GM20431 (cell line): Measurements from ENCODE around the gene SOX6.
"Not testable (repeated sequence)": the region's sequence is repeated elsewhere in the genome, so short reads cannot be mapped to it uniquely, and the experiment has no call there.

Source experiments
- in situ Hi-C: fragments of 300-500 bp; cut with MseI, MboI; formaldehyde crosslinking; loops from one replicate; pipeline ENCODE4 v1.15.0; 2020; ENCODE audit warnings: low sequenced_read_pairs; ENCODE audit not compliant: unreplicated experiment

SOX6 gene

GRCh38 chr11:16167706-16168487 is 188.4 kb downstream of the SOX6 start:
- in situ Hi-C loops, result no loop called here

- in situ Hi-C loops, result no loop called here
Observed at GRCh38 chr11:16166571-16166970, 189.8 kb downstream of the SOX6 start.

GRCh38 chr11:16160146-16160545 is 196.2 kb downstream of the SOX6 start:
- in situ Hi-C loops, result no loop called here

DNA sequence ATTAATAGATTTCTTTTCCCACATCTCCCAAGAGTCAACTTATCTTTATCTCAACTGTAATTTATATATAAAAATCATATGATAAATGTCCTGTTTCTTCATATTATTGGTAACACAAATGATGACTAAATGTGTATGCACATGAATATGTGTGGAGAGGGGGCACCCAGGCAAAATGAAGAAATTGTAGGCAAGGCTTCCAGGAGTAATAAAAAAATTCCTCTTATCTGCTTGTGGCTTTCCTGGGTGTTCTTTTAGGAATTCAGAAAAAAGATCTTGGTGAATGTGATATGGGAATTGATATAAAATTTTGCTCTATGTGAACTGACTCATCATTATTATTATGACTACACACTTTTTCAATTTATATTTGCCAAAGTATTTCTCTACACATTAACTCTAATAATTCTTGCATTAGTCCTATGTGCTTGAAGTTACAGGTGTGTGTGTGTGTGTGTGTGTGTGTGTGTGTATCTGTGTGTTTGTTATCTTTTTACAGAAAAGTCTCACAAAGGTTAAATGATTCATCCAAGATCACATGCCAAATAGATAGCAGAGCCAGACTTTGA is 197.8 kb downstream of the SOX6 start:
- in situ Hi-C loops, result no loop called here

DNA sequence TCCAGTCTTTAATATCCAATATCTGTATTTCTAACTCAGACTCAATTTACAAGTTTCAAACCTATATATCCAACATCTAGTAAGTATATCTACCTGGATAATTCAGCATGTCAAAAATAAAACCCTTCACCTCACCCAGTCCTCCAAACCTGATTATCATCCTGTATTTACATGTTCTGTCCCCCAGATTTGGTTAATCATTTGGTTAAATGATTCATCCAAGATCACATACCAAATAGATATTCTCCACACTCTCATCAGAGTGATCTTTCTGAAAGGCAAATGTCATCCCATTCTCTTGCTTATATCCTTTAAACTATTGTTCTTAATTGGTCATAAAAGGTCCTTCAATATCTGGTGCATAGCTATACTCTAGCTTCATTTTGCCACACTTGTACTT is 199.0 kb downstream of the SOX6 start:
- in situ Hi-C loops, result no loop called here

GRCh38 chr11:16155448-16155847 is 200.9 kb downstream of the SOX6 start:
- in situ Hi-C loops, result no loop called here

DNA sequence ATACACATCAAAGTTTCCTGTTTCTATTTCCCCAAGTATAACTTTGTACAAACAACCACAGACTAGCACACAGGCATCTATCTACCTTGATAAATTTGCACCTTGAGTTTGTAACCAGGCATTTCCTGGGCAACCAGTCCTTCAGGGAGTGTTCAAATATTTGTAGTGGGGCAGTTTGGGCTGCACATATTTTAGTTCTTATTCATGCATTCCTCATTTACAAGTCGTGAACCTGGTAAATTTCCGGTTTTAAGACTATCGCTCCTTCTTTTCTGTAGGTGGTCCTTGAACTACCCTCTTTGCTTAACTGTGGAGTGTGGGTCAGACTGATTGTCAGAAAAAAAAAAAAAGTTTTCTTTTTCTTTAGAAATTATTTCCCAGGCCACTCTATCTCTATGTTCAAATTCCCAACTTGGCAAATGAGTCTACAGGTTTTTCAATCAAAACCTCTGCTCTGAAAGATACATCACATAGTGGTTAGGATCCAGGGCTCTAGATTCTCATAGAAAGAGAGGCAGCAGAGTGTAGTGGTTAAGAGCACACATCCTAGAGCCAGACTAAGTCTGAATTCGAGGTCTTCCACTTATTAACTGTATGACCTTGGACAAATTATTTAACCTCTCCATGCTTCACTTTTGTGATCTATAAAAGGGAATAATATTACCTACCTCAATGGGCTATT is 201.5 kb downstream of the SOX6 start:
- in situ Hi-C loops, result no loop called here

- in situ Hi-C loops, result no loop called here
Observed at GRCh38 chr11:16153951-16154350, 202.4 kb downstream of the SOX6 start.

DNA sequence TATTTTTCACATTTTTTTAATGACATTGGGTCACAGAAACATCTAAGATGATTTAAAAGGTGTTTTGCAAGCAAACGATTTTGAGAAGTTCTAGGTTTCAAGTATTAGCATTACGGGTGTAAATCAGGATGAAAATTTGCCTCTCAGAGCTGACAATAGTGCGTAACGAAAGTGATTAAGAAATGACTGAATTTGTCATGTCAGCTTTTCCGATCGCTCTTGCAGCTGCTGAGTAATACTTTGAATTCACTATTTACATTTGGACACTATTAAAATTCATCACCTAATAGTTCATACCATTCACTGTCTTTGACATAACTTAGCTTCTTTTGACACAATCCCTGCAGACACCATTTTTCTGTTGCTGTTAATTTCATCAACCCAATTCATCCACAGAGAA is 205.2 kb downstream of the SOX6 start:
- in situ Hi-C loops, result no loop called here

GRCh38 chr11:16149476-16149875 is 206.9 kb downstream of the SOX6 start:
- in situ Hi-C loops, result no loop called here

- in situ Hi-C loops, result no loop called here
Observed at GRCh38 chr11:16148301-16148931, 207.9 kb downstream of the SOX6 start.

GRCh38 chr11:16146980-16147379 is 209.4 kb downstream of the SOX6 start:
- in situ Hi-C loops, result not testable (repeated sequence)

DNA sequence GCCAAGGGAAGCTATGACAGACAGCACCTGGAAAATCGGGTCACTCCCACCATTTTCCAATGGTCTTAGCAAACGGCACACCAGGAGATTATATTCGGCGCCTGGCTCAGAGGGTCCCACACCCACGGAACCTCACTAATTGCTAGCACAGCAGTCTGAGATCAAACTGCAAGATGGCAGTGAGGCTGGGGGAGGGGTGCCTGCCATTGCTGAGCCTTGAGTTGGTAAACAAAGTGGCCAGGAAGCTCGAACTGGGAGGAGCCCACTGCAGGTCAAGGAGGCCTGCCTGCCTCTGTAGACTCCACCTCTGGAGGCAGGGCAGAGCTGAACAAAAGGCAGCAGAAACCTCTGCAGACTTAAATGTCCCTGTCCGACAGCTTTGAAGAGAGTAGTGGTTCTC is 214.7 kb downstream of the SOX6 start:
- in situ Hi-C loops, result not testable (repeated sequence)

GRCh38 chr11:16141162-16141561 is 215.2 kb downstream of the SOX6 start:
- in situ Hi-C loops, result not testable (repeated sequence)

GRCh38 chr11:16136792-16137390 is 219.5 kb downstream of the SOX6 start:
- in situ Hi-C loops, result no loop called here

- in situ Hi-C loops, result no loop called here
Observed at GRCh38 chr11:16133867-16134266, 222.5 kb downstream of the SOX6 start.

GRCh38 chr11:16127732-16128131 is 228.6 kb downstream of the SOX6 start:
- in situ Hi-C loops, result no loop called here

DNA sequence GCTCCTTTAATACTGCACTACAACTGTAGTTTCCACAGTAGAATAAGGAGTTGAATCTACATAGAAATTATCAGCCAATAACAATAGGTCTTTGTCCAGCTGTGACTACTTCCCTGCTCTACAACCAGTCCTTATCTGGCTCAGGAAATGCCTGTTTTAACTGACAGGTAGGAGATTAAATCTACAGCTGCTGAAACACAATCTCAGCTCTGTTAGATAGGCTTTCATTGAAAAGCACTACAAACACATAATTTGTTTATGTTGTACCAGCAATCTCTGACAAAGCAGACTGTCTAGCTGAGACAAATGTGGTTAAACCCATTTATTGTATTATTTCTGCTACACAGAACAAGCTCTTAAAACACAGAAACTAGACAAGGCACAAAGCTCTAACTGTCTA is 230.0 kb downstream of the SOX6 start:
- in situ Hi-C loops, result no loop called here

- in situ Hi-C loops, result no loop called here
Observed at GRCh38 chr11:16125796-16126195, 230.6 kb downstream of the SOX6 start.

DNA sequence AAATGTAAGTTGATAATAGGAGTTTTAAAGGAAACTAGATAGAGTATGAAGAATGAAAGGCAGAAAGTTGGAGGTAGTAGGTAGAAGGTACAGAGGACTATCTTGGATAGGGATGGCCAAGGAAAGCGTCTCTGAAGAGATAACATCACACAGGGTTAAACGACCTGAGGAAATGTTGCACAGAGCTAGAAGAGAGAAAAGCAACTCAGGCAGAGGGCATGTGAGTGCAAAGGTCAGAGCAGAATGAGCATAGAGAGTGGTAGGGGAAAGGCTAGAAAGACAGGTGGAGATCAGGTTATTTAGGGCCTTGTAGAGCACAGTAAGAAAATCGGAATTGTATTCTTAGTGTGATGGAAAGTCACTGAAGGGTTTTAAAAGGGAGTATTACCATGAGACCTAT is 232.0 kb downstream of the SOX6 start:
- in situ Hi-C loops, result no loop called here

- in situ Hi-C loops, result no loop called here
Observed at GRCh38 chr11:16121853-16122252, 234.5 kb downstream of the SOX6 start.
